Retinal pigment epithelial cell (primary cell): ENCODE data around the gene SP1.
"Not testable (repeated sequence)": the region's sequence is repeated elsewhere in the genome, so short reads cannot be mapped to it uniquely, and the experiment has no call there.

Source experiments
- DNase-seq: peaks from one replicate; pipeline ENCODE4 v3.0.0-alpha.2; 2010; ENCODE audit warnings: low read depth
- H3K4me3 ChIP-seq: 2 replicates; pipeline ENCODE4 v1.5.1; 2011; ENCODE audit warnings: mild to moderate bottlenecking, low read length, control low read depth, moderate library complexity
- TF ChIP-seq, protein P1 (sequence below): conservative IDR thresholded peaks from 2 replicates; pipeline ENCODE4 v1.5.1; 2011; ENCODE audit warnings: low read depth, low read length, control low read depth, inconsistent platforms

Gene SP1

DNA sequence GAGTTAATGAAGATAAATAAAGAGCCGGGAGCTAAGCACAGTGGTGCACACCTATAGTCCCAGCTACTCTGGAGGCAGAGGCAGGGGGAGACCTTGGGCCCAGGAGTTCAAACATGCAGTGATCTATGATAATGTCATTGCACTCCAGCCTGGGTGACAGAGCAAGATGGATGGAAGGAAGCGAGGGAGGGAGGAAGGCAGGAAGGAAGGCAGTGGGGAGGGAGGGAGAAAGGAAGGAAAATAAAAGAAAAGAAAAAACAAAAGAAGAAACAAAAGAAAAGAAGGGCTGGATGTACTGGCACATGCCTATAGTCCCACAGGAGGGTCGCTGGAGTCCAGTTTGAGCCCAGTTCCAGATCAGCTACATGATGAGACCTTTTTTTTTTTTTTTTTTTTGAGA is 24.9 kb upstream of the SP1 start:
- TF ChIP-seq, protein P1, sequence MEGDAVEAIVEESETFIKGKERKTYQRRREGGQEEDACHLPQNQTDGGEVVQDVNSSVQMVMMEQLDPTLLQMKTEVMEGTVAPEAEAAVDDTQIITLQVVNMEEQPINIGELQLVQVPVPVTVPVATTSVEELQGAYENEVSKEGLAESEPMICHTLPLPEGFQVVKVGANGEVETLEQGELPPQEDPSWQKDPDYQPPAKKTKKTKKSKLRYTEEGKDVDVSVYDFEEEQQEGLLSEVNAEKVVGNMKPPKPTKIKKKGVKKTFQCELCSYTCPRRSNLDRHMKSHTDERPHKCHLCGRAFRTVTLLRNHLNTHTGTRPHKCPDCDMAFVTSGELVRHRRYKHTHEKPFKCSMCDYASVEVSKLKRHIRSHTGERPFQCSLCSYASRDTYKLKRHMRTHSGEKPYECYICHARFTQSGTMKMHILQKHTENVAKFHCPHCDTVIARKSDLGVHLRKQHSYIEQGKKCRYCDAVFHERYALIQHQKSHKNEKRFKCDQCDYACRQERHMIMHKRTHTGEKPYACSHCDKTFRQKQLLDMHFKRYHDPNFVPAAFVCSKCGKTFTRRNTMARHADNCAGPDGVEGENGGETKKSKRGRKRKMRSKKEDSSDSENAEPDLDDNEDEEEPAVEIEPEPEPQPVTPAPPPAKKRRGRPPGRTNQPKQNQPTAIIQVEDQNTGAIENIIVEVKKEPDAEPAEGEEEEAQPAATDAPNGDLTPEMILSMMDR: no peak
- H3K4me3 ChIP-seq: no peak overlapping the region
- no peak for DNase-seq

DNA sequence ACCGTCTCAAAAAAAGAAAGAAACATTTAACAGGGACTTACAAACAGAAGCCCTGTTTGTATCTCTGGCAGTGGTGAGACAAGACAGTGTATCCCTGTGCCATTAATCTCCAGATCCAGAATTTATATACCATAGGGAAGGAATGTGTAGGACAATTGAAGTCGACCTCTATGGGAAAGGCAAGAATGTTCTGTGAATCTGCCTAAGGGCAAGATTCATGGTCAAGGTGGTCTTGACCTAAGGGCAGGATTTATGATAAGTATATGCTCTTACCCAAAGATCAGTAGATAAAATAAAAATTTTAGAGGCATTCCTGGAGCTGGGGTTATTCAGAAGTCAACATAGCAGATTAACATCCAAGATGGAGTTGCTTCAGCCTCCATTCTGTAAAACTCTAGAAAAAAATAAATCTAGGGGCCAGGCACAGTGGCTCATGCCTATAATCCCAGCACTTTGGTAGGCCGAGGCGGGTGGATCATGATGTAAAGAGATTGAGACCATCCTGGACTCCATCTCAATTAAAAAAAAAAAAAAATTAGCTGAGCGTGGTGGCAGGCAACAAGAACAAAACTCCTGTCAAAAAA is 21.0 kb upstream of the SP1 start:
- DNase-seq: no peak
- TF ChIP-seq, protein P1: no peak
- no peak overlapping the region for H3K4me3 ChIP-seq

DNA sequence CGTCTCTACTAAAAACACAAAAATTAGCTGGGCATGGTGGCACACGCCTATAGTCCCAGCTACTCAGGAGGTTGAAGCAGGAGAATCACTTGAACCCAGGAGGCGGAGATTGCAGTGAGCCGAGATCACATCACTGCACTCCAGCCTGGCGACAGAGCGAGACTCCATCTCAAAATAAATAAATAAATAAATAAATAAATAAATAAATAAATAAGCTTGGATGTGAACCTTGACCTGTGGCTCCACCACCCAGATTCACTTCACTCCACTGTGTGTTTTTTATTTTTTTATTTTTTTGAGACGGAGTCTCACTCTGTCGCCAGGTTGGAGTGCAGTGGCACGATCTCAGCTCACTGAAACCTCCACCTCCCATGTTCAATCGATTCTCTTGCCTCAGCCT is 18.3 kb upstream of the SP1 start:
- H3K4me3 ChIP-seq, DNase-seq: not testable (repeated sequence)

DNA sequence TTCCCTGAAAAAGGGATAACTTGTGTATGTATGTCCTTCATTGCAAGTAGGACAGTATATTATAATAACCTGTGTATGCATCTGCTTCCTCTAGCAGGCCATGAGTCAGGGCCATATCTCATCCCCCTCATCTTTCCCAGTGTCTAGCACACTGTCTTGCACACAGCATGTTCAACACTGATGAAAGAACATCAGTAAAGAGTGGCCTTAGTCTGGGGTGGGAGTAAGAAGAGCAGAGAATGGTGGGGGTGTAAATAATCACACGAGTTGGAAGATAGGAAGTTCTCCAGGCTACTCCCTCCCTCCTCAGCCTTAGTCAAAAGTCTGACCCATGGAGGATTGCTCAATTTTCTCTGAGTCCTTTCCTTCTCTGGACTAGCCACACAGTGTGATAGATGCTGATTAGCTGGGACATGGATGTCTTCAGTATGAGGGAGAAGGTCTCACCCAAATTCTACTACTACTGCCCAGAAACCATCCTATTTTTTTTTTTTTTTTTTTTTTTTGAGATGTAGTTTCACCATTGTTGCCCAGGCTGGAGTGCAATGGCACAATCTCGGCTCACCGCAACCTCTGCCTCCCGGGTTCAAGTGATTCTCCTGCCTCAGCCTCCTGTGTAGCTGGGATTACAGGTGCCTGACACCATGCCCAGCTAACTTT is 14.6 kb upstream of the SP1 start:
- TF ChIP-seq, protein P1: no peak
- no peak for DNase-seq
- no peak overlapping the region for H3K4me3 ChIP-seq

DNA sequence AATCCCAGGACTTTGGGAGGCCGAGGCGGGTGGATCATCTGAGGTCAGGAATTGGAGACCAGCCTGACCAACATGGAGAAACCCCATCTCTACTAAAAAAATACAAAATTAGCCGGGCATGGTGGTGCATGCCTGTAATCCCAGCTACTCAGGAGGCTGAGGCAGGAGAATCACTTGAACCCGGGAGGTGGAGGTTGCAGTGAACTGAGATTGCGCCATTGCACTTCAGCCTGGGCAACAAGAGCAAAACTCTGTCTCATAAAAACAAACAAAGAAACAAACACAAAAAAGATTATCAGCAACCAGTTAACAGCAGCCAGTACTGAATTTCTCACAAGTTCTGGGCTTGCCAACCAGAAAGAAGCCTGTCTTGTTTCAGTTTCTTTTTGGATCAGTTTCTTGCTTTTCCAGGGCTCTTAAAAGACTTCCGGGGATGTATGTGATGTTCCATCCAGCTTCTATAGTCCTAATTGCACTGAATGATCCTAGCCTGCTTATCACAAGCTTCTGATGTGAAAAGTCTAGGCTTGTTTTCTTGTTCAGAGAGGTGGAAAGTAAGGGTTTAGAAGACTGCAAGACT is 6.3 kb upstream of the SP1 start:
- not testable (repeated sequence) for H3K4me3 ChIP-seq, DNase-seq

DNA sequence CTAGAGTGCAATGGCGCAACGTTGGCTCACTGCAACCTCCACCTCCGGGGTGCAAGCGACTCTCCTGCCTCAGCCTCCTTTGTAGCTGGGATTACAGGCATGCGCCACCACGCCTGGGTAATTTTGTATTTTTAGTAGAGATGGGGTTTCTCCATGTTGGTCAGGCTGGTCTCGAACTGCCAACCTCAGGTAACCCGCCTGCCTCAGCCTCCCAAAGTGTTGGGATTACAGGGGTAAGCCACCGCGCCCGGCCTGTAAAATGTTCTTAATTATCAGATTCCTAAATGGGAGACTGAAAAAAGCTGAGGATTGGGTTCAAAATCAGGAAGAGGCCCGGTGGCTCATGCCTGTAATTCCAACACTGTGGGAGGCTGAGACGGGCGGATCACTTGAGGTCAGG is 5.7 kb upstream of the SP1 start:
- not testable (repeated sequence) for DNase-seq, H3K4me3 ChIP-seq

DNA sequence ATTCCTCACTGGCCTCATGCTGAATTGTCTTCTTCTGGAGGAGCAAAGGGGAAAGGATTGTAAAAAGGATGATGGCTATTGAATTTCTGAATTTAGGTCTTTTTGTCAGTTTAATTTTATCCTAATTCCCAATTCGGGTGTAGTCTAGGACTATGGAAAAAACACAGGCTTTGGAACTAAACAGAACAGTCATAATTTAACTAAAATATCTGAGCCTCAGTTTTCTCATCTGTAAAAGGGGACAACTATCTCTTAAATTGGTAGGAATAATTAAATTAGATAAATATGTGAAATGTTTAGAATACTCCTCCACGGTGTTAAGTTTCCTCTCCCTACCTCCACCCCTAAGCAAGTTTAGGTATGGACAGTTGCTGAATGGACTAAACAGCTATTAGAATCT is 3.2 kb upstream of the SP1 start:
- H3K4me3 ChIP-seq: no peak overlapping the region
- DNase-seq: no peak
- TF ChIP-seq, protein P1: no peak

DNA sequence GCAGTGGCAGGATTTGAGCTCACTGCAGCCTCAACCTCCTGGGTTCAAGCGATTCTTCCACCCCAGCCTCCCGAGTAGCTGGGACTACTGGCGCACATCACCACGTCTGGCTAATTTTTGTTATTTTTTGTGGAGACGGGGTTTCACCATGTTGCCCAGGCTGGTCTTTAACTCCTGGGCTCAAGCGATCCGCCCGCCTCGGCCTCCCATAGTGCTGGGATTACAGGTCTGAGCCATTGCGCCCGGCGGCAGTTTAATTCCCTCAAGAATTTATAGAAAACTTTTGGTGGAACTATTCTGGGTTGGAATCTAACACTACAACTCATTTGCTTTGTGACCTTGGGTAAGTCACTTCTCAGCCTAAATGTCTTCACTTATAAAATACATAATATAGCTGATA is 1.8 kb upstream of the SP1 start:
- TF ChIP-seq, protein P1: no peak
- DNase-seq: no peak
- no peak overlapping the region for H3K4me3 ChIP-seq
